ENCODE data around the gene VRK1. TPM values are rescaled to one million over a fixed set of nuclear protein-coding genes. Genes with fewer than 3 reads are reported as not detected.

Gene VRK1
- total and polyA plus RNA-seq, 10 of the 15 experiments (the other 5 are each of a cell fraction or from before 2014, with no cell fraction given), result 50.9 to 137 (median 84.7) TPM

DNA sequence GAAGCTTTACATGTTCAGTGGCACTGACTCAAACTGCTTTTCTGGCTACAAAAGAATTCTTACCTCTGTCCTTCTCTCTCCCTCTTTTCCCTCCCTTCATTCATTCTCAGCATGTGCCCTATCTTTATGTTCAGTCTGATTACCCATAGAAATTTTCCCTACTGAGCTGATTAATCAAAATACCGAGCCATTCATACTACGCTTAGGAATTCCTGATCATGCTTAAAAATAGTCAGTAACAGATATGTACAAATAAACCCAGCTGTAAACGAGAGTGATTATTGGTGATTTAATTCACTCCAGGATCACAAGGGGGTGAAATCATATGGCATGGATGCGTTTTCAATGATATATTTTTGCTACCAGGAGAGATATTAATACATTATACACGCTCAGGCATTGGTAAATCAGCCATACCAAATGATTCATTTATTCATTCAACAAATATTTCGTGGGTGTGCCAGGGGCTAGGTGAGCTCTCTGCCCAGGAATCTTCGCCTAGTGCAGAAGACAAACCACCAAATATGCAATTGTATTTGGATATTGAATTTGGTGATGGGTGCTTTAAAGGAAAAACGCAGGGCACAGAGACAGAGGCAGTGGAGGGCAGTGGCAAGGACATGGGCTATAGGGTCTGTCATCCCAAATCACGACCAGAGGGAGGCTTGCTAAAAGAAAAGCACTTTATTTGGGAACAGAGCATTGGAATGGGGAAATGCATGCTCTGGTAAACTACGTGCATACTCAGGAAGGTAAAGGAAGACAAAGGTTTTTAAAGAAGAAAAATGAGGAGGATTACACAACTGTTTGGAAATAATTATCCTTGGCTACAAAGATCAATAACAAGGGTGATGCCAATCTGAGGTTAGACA, 13.9 kb upstream of the VRK1 start:
- H3K36me3 ChIP-seq (ENCODE audit: control insufficient read depth in 2 of 2, insufficient read depth in 2 of 2, low read length in 1 of 2), result no peaks in the 10 kb centered on the region
- ChIA-PET POLR2A (no interaction called here), SMC1A (ENCODE audit: uncharacterized antibody, unreplicated experiment) (no interaction called here), CTCF (interaction anchor here (1.0 to 1.3 kb wide), 2 partner anchors 69 to 70 kb away, joined by 3 read pairs; no protein-coding TSS in a partner anchor), RAD21 (ENCODE audit: unreplicated experiment) (no interaction called here)
- H3K4me3 ChIP-seq, result no peak overlapping the region
- no TSS peak for BruUV-seq (replicated peaks)
- no peak overlapping the region for H3K4me2 ChIP-seq (ENCODE audit: control insufficient read depth, insufficient read depth)
- 23% methylated on average over 10 of the region's 10 CpGs for WGBS (ENCODE audit: insufficient coverage, insufficient replicate concordance, low lambda C conversion rate, missing lambda C conversion rate)
- H4K20me1 ChIP-seq (ENCODE audit: control insufficient read depth, insufficient read depth), result no peaks in the 10 kb centered on the region
- no peak overlapping the region for H2AFZ ChIP-seq (ENCODE audit: control insufficient read depth, low read depth, low read length)
- no peaks in the 10 kb centered on the region for H3K9me3 ChIP-seq (replicated peaks; ENCODE audit: control insufficient read depth, insufficient read depth, low read length)
- H3K4me1 ChIP-seq (ENCODE audit: control insufficient read depth, insufficient read depth, low read length), result no peaks in the 10 kb centered on the region
- DNase-seq (ENCODE audit: low read depth, low spot score) (no peak), ATAC-seq (no peak), FAIRE-seq (no peak)
- no peak overlapping the region for H3K9ac ChIP-seq (ENCODE audit: control insufficient read depth, insufficient read depth, low read length)
- in situ Hi-C loops (cut with MboI), result no loop called here
- intact Hi-C loops (cut with micrococcal nuclease; ENCODE audit: unreplicated experiment), result no loop called here
- no peak overlapping the region for H3K27ac ChIP-seq (ENCODE audit: control insufficient read depth, insufficient read depth)
- H3K27me3 ChIP-seq (replicated peaks in 1 of 2; ENCODE audit: control insufficient read depth in 2 of 2, insufficient read depth in 2 of 2, low read length in 1 of 2), result peaks cover 0 to 2% of the 10 kb centered on the region in 2 experiments; a peak in 1 of 4 replicates
- TF ChIP-seq CREM (IDR thresholded peaks at IDR 0.05; ENCODE audit: low read depth) (no peak), RCOR1 (conservative IDR thresholded peaks at IDR 0.05; ENCODE audit: low read depth, low read length) (no peak), SMARCA5 (IDR thresholded peaks at IDR 0.05) (no peak), SMC3 (IDR thresholded peaks at IDR 0.05; ENCODE audit: borderline replicate concordance, low read length) (no peak), SUZ12 (IDR thresholded peaks at IDR 0.05; ENCODE audit: unreplicated experiment) (no peak), PAX8 (IDR thresholded peaks at IDR 0.05) (no peak), LARP7 (IDR thresholded peaks at IDR 0.05) (no peak)
- TF ChIP-seq, protein P1, sequence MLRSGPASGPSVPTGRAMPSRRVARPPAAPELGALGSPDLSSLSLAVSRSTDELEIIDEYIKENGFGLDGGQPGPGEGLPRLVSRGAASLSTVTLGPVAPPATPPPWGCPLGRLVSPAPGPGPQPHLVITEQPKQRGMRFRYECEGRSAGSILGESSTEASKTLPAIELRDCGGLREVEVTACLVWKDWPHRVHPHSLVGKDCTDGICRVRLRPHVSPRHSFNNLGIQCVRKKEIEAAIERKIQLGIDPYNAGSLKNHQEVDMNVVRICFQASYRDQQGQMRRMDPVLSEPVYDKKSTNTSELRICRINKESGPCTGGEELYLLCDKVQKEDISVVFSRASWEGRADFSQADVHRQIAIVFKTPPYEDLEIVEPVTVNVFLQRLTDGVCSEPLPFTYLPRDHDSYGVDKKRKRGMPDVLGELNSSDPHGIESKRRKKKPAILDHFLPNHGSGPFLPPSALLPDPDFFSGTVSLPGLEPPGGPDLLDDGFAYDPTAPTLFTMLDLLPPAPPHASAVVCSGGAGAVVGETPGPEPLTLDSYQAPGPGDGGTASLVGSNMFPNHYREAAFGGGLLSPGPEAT (IDR thresholded peaks at IDR 0.05; ENCODE audit: low read depth), result no peak
- TF ChIP-seq, protein P2, sequence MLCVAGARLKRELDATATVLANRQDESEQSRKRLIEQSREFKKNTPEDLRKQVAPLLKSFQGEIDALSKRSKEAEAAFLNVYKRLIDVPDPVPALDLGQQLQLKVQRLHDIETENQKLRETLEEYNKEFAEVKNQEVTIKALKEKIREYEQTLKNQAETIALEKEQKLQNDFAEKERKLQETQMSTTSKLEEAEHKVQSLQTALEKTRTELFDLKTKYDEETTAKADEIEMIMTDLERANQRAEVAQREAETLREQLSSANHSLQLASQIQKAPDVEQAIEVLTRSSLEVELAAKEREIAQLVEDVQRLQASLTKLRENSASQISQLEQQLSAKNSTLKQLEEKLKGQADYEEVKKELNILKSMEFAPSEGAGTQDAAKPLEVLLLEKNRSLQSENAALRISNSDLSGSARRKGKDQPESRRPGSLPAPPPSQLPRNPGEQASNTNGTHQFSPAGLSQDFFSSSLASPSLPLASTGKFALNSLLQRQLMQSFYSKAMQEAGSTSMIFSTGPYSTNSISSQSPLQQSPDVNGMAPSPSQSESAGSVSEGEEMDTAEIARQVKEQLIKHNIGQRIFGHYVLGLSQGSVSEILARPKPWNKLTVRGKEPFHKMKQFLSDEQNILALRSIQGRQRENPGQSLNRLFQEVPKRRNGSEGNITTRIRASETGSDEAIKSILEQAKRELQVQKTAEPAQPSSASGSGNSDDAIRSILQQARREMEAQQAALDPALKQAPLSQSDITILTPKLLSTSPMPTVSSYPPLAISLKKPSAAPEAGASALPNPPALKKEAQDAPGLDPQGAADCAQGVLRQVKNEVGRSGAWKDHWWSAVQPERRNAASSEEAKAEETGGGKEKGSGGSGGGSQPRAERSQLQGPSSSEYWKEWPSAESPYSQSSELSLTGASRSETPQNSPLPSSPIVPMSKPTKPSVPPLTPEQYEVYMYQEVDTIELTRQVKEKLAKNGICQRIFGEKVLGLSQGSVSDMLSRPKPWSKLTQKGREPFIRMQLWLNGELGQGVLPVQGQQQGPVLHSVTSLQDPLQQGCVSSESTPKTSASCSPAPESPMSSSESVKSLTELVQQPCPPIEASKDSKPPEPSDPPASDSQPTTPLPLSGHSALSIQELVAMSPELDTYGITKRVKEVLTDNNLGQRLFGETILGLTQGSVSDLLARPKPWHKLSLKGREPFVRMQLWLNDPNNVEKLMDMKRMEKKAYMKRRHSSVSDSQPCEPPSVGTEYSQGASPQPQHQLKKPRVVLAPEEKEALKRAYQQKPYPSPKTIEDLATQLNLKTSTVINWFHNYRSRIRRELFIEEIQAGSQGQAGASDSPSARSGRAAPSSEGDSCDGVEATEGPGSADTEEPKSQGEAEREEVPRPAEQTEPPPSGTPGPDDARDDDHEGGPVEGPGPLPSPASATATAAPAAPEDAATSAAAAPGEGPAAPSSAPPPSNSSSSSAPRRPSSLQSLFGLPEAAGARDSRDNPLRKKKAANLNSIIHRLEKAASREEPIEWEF (IDR thresholded peaks at IDR 0.05; ENCODE audit: insufficient replicate concordance, low read depth, low read length), result no peak
- no peaks in the 10 kb centered on the region for H3K79me2 ChIP-seq (ENCODE audit: control insufficient read depth, insufficient read depth, low read length)

All from GM12878 (cell line).